HG02970 (cell line): ENCODE measurements around the gene ZNF771.

ENCODE experiments used
- ATAC-seq: cut with Tn5 transposase; IDR thresholded peaks from one replicate; pipeline ENCODE4 v1.9.1; 2021; ENCODE audit warnings: mild to moderate bottlenecking, moderate library complexity, moderate number of reproducible peaks; ENCODE audit not compliant: unreplicated experiment, low FRiP score

The ZNF771 gene

GRCh38 chr16:30407102-30407803 lies at the start of gene ZNF771:
TSS of gene ZNF771 (plus strand) at chr16:30407606. CDS start at chr16:30408054, 448 bp downstream.
- peak; percentile 61 for ATAC-seq

DNA sequence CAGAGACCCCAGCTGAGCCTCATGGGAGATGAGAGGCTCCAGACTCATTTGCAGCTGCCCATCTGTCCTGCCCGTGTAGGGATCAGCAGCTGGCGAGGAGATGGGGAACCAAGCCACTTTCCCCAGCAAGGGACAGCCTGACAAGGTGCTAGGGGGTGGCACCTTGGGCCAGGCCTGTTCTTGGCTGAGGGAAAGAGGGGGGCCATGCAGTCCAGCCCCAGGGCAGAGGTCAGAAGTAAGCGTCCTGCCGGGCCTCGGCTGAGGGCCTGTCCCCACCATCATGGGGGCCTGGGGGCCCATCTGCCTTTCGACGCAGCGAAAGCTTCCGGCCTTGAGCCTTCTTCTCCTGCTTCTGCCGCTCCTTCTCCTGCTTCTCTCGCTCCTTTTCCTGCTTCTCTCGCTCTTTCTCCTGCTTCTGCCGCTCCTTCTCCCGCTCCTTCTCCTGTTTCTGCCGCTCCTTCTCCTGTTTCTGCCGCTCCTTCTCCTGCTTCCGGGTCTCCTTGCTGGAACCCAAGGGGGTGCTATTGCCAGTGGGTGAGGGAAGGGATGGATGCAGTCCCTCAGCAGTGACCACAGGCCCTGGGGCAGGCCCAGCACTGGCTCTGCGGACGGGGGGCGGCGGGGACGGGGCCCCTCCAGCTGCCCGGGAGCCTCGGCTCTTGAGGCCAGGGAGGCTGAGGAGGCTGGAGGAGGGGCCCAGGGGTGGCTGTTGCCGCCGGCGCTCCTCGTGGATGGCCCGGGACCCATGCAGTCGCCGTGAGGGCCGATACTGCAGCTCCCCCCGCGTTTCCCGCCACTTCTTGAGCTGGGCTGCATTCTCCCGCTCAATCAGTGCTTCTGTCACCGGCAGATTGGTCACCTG lies 49.5 kb upstream of the ZNF771 start:
- no peak for ATAC-seq

- ATAC-seq, result no peak
Measured at GRCh38 chr16:30358577-30358936, 48.8 kb upstream of the ZNF771 start.

DNA sequence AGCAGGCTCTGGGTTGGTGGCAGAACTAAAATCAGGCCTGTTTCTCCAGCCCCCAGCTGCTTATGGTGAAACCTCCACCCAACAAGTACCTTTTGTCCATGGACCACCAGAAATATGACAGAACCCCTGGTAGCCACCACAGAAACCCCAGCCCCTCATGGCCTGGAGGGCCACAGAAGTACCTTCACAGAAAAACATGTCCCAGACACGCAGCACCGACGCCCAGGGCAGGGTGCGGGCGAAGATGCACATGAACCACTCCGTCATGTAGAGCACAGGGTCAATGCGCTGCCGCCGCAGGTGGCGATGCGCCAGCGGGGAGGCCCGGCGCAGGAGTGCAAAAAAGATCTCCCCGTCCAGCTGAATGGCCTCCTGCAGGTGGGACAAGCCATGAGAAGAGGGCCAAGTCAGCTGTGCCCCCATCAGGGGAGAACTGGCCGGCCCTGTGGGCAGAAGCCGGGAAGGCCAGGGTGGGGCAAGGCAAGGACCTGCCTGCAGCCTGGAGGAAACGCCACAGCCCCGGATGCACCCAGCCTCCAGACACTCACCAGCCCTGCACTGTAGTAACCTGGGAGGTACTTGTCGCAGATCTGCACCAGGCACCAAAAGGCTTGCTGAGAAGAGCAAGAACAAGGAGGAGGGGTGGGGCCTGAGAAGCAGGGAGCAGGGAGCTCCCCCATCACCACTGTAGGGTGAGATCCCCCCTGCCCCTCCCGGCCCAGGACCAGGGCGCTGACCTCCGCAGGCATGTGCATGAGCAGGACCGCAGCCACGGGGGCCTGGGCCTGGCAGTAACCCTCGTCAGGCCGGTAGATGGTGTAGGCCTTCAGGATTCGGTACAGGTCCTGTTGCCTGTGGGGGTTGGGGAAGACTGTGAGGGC lies 48.2 kb upstream of the ZNF771 start:
- ATAC-seq, result no peak

GRCh38 chr16:30359871-30360170 lies 47.6 kb upstream of the ZNF771 start:
- ATAC-seq, result no peak

DNA sequence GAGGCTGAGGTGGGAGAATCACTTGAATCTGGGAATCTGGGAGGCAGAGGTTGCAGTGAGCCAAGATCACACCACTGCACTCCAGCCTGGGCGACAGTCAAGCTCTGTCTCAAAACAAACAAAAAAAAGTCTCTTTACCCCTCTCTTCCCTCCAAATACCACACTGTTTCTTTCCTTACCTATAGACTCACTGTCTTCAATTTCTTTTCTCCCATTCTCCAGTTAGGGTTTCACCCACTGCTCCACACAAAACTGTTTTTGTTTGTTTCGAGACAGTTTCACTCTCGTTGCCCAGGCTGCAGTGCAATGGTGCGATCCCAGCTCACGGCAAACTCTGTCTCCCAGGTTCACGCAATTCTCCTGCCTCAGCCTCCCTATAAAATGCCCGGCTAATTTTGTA lies 46.2 kb upstream of the ZNF771 start:
- no peak for ATAC-seq

GRCh38 chr16:30365200-30365599 lies 42.2 kb upstream of the ZNF771 start:
- ATAC-seq, result no peak

GRCh38 chr16:30366511-30366910 lies 40.9 kb upstream of the ZNF771 start:
- ATAC-seq, result no peak

DNA sequence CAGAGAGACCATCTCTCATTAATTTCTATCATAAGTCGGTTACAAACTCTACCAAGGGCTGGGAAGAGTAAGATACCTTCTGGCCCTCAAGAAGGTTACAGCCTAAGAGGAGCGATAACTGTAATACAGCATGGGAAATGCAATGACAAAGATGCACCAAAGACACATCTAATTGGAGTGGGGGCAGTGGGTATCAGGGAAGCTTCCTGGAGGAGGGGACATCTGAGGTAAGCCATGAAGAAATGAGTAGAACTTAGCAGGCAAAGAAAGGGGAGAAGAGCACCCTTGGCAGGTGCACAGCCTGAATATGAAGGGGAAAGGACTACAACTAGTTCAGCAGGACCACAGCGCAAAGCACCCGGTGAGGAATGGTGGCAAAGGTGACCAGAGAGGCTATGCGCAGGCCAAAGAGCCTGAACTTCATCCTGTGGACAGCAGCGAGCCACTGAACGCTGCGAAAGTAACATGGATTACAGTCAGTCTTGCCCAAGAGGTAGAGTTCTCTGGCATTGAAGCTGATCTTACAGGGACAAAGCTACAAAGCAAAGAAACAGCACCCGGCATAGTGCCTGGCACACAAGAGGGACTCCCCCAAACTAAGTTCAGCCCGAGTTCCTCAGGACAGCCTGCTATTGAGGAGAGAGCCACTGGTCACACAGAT lies 39.9 kb upstream of the ZNF771 start:
- no peak for ATAC-seq

DNA sequence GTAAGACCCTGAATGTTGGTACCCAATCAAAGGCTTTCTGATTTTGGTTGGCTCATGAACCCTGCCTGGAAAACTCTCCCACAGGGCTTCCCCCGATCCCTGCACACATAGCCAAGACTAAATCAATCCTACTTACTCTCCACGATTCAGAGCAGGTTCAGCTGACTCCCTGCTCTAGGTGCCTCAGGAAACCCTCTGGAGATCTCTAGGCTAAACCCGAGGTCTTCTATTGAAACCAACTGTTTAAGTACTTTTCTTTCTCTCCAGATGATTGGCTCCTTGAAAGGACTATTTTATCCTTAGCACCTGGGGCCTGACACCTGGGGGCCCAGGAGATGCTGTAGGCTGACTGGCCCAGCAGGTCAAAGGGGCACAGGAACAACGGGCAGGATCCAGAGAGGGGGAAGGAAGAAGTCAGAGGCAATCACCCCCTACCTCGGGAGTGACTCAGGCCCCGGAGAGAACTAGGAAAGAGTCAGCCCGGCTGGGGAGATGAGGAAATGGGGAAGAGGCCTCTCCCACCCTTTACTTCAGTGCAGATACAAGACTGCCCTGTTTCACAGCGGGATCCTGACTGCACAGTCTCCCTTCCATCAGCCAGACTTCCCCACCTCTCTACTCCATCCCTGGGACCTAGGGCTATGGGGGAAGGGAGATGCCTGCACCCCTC lies 39.1 kb upstream of the ZNF771 start:
- no peak for ATAC-seq

DNA sequence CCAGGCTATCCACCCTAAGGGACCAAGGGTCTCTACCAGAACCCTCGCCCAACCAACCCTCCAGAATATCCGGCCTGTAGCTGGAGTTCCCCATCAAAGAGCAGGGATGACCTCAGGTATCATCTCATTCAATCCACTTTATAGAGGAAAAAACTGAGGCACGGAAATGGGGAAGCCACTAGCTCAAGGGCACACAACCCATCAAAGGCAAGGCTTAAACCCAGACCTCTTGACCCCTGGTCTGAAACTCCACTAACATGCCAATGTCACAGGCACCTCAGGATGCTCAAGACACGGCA lies 38.7 kb upstream of the ZNF771 start:
- ATAC-seq, result no peak

DNA sequence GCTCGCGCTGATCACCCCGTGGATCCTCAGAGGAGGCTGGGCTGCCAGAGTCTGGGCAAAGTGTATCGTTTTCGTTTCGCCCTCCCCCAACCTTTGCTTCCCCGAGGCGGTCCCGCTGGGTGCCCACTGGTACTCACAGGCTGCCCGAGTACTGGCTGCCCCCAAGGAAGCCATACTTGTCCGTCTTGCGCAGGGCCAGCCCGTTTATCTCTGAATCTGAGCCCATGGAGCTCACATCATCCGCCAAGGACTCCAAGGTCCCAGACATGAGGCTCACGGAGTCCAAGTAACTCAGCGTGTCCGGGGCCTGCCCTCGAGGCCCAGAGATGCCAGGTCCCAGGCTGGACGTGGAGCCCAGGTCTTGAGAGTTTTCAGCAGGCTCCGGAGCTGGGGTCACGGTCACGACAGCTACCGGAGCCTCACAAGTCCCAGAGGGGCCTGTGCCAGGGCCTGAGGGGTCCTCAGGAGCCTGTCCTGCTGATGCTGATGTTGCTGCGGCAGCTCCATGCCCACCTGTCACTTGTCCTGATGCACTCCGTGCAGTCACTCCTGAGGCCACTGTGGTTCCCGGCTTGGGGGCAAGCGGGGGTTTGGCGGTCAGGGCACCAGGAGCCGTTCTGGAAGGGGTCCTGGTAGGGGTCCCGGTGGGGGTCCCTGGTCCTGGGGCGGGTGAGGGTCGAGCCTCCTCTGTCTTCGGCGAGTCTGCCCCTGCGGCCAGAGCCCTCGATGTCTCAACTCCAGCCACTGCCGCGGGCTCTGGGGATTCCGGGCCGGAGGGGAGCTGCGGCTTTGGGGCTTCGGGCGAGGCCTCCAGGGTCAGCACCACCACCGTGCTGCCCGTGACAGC lies 38.1 kb upstream of the ZNF771 start:
- ATAC-seq, result no peak

DNA sequence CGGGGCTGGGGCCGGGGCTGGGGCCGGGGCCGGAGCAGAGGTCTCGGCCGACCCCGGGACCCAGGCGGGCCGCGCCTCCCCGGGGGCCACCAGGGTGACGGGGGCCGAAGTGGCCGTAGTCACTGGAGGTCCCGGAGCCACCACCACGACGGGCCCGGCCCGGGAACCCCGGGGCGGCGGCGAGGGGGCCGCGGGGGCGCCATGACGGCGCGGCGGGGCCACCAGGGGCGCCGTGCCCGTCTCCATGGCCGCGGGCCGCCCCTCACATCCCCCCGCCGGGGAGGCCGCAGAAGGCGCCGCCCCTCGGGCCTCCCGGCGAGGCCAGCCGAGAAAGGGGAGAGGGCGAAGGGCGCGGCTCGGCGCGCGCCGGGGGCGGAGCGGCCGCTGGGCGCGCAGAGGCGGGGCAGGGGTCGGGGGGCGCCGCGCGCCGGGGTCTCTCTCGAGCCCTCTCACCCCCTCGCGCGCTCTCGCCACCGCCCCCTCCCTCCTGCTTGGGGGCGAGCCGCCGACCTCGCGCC lies 37.4 kb upstream of the ZNF771 start:
- no peak for ATAC-seq

DNA sequence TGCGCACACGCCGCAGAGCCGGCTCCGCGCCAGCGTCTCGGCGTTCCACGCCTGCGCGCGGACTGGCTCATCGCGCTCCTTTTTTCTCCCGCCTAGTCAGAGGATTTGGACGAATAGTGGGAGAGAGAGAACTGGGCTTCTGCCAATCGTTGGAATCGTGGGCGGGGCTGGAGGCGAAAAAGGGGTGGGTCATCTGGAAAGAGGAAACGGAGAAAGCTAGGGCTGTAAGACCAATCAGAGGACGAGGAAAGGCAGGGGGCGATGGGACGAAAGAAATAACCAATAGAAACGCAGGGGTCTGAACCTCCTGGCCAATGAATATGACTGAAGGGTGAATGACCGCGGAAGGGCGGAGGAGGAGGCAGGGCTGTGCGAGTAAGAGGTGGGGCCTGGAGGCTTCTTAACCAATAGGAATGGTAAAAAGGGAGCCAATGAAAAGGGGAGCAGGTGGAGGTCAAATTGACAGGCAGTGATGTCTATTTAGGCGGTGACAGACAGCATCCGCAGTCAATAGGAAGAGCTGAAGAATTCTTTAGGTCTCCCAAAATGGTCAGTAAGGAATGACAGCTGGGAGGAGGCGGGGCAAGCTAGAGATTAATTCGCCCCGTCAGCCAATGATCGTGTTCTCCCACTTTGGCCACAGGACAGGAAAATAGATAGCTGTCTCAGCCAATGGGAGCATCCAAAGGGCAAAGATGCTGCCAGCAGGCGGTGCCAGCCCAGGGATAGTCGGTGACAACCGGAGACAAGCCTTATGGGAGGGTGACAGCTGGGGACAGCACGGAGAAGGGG lies 36.8 kb upstream of the ZNF771 start, which contains the start of gene TBC1D10B:
Gene TBC1D10B (minus strand): TSS at position 39 of the 792 bp plus-strand sequence. CDS start 311 bp downstream, outside the sequence.
- ATAC-seq, result peak; percentile 75

- no peak for ATAC-seq
Measured at GRCh38 chr16:30371248-30371816, 36.1 kb upstream of the ZNF771 start.

DNA sequence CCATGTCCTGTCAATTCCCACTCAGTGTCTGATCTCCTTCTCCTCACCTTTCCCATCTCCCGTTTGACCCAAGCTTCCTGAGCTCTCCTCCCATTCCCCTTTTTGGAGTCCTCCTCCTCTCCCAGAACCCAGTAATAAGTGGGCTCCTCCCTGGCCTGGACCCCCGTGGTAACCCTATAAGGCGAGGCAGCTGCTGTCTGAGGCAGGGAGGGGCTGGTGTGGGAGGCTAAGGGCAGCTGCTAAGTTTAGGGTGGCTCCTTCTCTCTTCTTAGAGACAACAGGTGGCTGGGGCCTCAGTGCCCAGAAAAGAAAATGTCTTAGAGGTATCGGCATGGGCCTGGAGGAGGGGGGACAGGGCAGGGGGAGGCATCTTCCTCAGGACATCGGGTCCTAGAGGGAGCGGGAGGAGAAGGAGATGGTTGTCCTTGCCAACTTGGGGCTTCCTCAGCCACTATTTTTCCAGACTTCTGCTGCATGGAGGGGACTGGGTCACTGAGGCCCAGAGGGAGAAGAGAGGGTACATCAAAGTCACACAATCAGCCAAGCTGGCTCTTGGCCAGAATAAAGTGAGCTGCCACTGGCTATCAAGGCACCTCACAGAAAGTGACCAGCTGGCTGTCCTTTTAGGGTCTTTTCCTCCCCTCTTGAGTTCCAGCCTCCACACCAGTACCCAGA lies 35.2 kb upstream of the ZNF771 start:
- ATAC-seq, result no peak

GRCh38 chr16:30372725-30373124 lies 34.7 kb upstream of the ZNF771 start:
- no peak for ATAC-seq
